CMK (cell line): ENCODE data around the gene WWTR1.

ENCODE experiments used
- DNase-seq: peaks from one replicate; pipeline ENCODE4 v3.0.0-alpha.2; 2010; ENCODE audit warnings: low read depth

The WWTR1 gene

DNA sequence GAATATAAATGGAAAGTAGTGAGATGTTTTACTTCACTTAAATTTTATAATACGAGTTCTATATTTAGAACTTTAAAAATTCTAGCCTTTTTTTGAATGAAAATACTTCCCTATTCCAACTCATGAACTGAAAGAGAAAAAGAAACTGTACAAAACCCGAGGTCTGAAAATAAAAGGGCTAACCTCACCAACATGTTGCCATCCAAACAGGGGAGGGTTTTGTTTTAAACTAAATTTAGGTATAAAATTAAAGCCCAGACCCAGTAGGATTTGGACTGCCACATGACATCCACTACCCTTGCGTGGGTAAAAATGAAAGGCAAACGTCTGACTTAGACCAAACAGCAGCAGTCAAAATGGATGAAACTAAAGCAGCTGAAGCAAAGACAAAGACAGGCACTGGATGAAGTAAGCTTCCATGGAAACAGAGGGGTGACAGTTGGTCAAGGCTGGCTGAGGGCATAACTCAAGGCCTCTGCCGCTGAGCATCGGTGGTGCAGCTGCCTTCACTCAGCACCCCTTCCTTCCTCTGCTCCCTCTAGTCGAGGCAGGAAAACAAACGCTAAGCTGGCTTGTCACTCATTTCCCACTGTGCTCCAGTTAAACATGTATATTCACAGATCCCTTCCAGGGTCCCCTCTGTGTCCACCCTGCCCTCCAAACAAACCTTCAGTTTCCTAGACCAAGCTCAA, 125.2 kb downstream of the WWTR1 start:
- DNase-seq: no peak

DNA sequence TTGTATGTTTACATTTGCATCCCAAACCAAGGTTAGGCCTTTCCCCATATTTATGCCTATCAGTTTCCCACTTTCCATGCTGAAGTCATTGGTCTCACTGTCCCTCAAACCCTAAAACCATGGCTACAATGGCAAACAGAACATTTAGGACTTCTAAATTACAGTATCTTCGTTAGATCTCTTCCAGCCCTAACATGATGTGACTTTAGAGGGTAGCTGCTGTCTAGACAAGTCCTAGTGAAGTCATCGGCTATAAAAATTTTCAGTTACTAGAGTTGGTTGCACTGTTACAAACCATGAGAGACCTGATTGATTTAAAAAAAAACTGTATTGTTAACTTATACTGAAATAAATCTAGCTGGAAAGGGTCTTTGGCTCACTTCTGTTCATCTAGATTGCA, 128.7 kb downstream of the WWTR1 start:
- no peak for DNase-seq

DNA sequence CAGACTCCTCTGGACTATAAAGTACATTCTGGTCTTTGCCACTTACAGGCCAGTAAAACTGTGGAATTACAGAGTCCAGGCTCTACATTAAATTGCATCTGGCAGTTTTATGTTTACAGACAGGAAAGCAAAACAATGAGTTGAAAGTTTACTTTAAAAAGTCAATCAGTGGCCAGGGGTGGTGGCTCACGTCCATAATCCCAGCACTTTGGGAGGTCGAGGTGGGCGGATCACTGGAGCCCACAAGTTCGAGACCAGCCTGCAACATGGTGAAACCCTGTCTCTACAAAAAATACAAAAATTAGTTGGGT, 129.5 kb downstream of the WWTR1 start:
- no peak for DNase-seq

DNA sequence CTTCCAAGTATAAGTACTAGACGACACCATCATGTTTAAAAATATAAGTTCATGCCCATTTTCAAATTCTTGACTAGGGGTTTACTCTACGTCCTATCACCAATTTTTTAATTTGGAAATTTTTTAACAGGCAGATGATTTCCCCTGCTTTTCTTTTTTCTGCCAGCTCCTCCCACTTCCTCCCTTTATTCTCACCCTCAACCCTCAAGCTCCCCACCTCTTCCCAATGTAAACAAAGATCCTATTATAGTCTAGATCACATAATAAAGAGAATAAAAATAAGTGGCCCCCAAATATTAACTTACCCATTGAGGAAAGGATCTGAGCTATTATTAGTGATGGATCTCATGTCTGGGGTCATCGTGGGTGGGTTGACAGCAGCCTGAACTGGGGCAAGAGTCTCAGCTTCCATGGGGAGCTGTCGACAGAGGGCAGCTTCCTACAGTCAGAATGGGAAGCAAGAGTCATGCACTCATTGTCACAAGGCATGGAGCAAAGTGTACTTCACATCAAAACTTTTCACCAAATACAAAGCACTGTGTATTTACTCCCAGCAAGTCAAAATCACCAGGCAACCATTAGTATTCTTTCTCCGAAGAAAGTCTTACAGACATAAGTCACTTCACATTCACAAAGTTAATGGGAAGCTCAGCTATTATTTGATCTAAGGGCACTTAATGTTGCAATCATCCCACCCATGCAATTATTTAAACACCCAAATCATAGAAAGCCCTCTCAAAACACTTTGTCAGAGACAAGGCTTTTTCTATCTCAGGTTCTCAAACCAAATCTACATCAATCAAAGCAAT, 130.1 kb downstream of the WWTR1 start:
- no peak for DNase-seq

DNA sequence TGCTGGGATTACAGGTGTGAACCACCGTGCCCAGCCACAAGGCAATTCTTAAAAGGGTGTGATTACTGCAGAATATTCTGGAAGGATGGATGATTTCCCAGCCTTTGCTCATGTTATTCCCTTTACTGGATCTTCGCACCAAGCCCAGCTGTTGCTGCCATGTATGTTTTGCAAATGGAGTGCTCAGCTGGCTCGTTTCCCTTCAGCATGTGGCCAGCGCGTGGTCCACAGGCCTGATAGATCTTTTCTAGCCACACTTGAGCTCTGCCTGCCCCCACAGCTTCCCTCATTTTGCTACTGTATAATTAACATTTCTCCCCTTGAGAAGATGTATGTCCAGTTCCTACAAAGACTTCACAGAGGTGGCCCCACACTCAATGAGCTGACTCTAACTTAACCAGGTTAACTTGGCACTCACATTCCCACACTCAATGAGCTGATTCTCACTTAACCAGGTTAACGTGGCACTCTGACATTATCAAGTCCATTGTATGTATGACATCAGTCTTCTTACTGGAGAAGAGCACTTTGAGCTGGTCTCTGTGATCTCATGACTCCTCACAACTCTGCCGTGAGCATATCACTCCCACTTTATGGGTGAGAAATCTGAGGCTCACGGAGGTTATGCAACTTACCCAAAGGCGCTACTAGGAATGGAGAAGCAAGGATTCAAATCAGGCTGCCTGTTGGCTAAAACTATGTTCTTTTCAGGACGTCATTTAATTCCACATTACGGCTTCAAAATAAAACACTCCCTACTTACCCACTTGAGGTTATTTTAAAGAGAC, 134.1 kb downstream of the WWTR1 start:
- DNase-seq: no peak

DNA sequence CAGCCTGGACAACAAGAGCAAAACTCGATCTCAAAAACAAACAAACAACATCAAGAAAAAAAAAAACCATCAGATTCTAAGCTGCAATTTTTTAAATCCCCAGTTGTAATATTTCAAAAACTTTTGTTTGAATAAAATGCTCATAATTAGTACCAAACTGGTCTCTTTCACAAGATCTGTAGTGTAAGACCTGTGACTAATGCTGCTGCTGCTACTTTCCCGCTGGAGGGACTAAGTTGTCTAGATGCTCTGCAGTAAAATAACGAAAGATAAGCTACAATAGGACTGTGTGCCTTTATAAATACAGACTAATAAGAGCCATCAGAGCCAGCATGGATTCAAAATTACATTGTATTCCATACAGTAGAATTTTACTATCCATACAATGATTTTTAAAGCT, 137.9 kb downstream of the WWTR1 start:
- DNase-seq: no peak

DNA sequence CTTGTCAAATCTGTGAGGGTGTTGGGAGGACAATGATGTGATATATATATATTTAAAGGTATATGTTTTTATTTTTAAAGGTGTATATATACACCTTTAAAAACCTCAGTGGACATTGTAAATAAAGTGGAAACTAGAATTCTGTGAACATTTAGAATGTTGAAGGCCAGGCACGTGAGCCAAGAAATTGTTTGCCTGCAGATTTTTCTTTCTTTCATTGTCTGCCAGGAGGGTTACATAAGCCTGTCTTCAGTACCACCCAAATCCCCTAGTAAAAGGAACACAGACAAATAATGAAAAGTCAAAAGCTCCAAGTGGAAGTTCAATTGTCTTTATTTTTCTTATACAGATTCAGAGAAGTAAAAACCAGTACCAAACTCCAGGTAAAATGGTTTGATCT, 140.9 kb downstream of the WWTR1 start:
- DNase-seq: no peak

DNA sequence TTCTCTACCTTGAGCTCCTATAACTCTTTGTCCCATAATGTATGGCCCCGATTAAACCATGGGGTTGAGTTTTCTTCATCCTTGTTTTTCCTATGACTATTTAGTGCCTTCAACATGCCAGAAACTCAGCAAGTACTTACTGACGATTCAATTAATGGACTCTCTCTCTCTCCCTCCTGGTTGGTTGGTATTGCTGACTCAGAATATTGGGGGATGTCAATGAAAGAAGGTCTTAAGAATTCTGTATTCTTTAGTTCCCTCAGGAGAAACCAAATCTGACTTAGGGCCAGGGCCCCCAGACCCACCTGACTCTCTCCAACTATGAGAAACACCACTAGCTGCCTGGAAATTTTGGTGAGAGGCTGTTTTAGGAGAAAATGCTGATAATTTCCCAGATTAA, 142.6 kb downstream of the WWTR1 start:
- DNase-seq: no peak

DNA sequence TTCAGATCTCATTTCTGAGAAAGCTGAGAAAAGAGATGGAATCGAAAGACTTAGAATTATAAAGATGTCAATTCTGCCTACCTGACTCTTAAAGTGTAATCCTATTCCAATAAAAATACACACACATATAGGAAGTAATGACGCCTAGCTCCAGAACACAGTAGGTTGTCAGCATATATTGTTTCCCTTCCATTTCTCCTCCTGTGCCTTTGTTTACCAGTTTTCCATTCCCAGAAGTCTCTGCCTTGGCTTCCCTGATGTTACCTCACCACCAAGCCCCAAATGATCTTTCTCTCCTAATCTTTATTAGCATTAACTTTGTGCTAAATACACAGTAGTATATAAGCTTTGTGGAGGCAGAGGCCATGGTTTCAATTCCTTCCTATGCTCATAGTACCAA, 143.4 kb downstream of the WWTR1 start:
- DNase-seq: no peak

DNA sequence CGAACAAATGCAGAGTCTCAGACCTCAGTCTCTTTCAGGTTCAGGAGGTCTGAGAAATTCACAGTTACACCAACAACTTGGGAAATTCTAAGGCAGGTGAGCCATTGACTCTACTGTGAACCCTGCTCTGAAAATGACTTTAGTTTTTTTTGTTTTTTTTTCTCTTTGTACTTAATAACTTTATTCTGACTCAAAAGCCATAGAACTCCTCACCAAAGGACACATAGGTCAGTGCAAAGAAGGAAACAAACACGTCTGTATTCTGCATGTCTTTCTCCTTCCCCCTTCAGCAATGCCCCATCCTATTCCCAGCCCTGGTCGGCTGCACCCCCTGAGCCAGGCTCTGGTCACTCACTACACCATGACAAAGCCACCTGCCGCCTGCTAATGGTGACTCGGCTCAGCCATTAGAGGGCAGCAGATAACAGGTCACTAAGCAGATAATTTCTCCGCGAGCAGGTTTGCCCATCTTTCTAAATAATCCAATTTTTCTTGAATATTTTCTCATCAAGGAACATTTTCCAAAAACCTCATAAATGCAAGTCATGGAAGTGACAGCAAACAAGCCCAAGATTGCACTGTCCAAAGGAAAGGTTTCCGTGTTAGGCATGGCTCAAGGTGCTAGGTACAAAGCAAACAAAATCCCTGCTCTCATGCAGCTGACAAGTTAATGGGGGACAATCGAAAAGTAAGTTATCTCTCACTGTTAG, 145.6 kb downstream of the WWTR1 start:
- no peak for DNase-seq

DNA sequence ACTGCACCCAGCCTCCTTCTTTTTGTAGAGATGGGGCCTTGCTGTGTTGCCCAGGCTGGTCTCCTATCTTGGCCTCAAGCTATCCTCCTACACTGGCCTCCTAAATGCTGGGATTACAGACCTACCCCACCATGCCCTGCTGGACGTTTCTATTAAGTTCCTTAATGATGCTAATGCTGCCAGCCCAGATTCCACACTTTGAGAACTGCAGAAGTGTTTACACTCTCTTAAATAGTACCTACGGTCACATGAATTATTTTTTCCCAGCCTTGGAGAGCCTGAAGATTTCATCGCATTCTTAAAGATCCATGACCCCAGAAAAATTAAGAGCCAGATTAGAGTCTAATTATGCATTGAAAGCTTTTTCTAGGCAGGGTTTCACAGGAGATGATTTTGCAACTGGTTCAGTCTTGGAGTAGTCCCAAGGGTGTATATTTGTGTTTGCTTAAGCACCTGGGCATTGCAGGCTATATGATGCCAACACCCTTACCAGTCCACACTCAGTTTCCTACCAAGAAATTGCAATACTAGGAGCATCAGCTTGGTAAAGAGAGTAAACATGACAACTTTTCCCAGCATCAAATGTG, 146.7 kb downstream of the WWTR1 start:
- DNase-seq: no peak

DNA sequence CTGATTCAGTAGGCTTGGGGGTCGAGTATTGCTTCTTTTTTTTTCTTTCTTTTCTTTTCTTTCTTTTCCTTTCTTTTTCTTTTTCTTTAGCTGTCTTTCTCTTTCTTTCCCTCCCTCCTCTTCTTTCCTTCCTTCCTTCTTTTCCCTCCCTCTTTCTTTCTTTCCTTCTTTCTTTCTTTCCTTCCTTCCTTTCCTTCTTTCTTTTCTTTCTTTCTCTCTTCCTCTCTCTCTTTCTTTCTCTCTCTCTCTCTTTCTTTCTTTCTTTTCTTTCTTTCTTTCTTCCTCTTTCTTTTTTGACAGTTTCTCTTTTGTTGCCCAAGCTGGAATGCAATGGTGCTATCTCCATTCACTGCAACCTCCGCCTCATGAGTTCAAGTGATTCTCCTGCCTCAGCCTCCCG, 147.3 kb downstream of the WWTR1 start:
- DNase-seq: no peak

DNA sequence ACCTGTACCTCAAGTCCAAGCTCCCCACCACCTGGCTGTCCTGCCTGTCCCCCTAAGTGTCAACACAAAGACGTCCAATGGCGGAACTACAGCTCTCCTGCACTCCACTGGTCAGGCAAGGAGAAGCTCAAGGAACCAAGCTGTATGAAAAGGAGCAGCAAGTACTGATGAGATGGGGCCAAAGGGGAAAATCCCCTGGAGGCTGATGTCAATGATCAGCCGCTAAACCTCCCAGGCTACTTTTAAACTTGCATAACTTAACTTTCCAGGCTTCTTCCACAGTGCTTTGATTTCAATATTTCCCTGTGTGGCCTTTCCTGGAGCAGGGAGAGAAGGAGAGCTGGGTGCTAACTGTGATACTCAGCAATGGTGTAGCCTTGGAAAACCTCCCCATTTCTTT, 148.3 kb downstream of the WWTR1 start:
- DNase-seq: no peak

DNA sequence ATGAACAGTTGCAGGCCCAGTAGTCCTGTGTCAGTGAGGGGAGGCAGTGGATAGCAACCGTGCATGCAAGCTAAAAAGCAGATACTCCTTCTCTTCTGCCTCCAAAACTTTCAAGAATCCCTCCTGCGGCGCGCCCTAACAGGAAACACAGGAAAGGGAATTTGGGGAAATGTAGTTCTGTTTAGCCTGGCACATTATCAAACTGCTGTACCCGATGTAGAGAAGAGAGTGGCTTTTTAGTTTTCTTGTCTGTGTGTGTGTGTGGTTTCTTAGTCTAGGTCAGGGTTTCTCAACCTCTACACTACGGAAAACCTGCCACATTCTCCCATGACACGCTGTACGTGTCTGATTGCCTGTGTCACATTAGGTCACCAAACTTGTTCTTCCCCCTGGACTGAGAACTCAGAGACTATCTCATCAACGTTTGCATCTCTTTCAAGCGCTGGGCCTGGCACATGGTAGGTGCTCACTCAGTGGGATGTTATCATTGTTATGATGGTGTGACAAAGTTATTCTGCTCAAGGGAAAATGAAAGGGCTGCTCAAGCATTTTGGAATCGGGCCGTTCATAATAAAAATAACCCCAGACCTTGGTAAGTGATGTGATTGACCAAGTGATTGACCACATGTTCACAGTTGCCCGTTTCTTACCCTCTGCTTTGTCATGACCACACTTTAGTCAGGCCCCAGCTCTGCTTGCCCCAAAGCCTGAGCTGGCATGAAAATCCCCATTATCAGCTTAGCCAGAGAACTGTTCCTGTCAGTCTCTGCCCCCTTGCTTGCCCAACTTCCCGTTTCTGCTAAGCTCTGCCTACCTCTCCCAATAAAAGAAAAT, 150.1 kb downstream of the WWTR1 start:
- DNase-seq: no peak

DNA sequence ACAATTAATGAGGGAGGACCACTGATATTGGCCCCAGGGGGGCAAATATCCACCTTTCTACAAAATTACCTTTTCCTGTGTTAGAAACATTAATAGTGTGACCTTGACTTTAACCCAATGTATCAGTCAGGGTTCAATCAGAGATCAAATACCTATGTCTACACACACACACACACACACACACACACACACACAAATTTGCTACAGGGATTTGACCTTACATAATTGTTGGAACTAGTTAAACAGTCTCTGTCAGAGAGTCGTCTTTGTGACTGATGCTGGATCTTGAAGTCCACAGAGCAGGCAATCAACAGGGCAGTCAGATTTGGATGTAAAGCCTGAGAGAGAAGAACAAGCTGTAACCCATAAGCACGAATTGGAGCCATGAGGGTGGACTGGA, 150.9 kb downstream of the WWTR1 start:
- DNase-seq: no peak

DNA sequence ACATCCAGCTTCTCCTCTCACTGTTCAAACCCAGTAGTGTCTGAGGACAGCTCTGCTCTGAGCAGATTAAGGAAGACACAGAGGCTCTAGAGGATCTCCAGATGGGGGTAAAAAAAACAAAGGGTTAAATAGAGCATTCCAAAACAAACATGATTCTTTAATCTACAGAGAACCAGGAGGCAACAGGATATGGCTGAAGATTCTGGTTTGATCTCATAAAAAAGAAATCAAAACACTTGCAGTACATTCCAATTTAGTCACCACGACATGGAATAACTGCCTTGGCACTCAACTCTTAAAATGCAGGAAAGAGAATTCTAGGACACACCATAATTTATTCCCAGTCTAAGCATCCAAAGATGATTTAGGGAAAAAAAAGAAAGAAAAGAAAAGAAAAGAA, 151.3 kb downstream of the WWTR1 start:
- no peak for DNase-seq

DNA sequence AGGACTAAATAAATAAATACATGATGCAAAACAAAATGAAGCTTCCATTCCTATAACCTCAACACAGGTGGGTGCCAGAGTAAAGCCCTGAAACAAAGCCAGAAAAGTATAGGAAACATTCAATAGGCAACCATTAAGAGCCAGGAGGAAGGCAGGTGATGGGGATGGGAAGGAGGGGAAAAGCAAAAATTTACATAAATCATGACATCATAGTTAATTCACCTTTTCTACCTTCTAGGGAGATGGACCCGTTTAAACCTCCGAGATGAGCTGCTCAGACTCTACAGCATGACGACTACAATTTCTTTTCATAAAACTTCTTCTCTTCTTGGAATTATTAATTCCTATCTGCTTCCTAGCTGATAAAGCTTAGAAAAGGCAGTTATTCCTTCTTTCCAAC, 155.4 kb downstream of the WWTR1 start:
- DNase-seq: no peak

DNA sequence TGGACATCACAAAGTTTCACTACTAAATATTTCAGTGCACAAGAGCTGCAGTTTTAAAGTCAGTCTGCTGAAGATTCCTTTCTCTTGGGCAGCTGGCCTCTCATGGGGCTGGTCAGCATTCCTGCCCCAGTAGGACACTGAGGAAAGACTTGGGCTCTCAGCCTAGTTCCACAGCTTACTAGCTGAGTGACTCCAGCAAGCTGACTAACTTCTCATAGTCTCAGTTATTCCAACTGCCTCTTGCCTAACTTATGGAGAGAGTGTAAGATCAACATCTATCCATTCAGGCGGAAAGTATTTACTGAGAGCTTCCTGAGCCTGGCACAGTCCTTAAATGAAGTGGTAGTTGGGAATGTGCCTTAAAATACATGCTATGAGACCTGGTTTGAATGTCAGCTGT, 156.3 kb downstream of the WWTR1 start:
- no peak for DNase-seq

DNA sequence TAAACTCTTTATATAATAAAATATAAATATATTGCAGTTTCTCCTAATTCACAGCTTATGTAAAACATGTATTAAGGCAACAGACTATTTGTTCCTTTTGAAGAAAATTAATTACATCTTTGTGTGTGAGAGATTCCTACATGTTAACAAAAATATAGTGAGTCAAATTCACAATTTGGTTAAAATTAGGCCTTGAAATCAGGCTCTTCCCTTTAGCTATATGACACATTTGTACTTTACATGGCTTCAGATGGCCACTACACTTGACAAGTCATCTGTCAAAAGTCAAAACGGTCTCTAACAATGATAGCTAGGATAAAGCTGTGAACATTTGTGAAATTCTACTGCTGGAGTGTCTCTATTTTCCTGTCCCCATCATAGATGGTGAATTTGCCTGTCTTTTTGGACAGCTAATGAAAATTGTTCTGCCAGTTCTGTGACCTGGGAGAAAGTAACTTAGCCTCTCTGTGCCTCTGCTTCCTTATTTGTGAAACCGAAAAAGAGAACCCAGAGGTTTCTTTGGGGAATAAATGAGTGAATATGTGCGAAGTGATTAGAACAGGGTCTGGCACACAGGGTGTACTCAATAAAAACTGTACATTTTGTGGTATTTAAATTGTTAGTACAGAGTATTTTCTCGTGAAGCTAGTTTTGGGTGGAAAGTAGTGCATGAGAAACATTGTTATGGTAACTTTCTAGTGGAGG, 159.7 kb downstream of the WWTR1 start:
- no peak for DNase-seq

DNA sequence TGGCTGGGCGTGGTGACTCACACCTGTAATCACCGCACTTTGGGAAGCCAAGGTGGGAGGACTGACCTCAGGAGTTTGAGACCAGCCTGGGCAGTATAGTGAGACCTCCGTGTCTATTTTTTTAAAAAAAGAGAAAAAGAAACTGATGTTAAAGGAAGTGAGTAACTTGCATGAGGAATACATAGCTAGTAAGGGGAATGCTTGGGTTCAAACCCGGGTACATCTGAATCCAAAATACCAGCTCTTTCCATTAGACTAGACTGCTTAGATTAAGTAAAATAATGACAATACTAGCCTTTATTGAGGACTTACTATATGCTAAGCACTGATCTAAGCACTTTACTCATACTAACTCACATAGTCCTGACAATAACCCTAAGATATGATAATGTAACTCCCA, 160.9 kb downstream of the WWTR1 start:
- no peak for DNase-seq
